AG10803 (cell line): ENCODE data around the gene CDK14.

Experiments
- DNase-seq: peaks from one replicate; pipeline ENCODE4 v3.0.0; 2010; ENCODE audit warnings: low read depth
- H3K4me3 ChIP-seq: 2 replicates; pipeline ENCODE4 v1.5.1; 2011; ENCODE audit warnings: mild to moderate bottlenecking, low read length, control low read depth
- CTCF ChIP-seq: conservative IDR thresholded peaks from 2 replicates; pipeline ENCODE4 v1.5.1; 2011; ENCODE audit warnings: mild to moderate bottlenecking, low read length, control low read depth, inconsistent platforms

CDK14 gene

GRCh38 chr7:90617442-90617841, 21.3 kb downstream of the CDK14 start:
- TF ChIP-seq CTCF = no peak
- no peak for DNase-seq
- H3K4me3 ChIP-seq = no peak overlapping the region

GRCh38 chr7:90618876-90619275, 22.8 kb downstream of the CDK14 start:
- no peak for TF ChIP-seq CTCF

GRCh38 chr7:90621125-90621746, 25.1 kb downstream of the CDK14 start:
- no peak overlapping the region for H3K4me3 ChIP-seq
- no peak for TF ChIP-seq CTCF
- no peak for DNase-seq

More at GRCh38 chr7:90618876-90619275, 22.8 kb downstream of the CDK14 start:
- DNase-seq = no peak
- no peak overlapping the region for H3K4me3 ChIP-seq

GRCh38 chr7:90621747-90622140, 25.6 kb downstream of the CDK14 start:
- DNase-seq = no peak
- TF ChIP-seq CTCF = no peak
- no peak overlapping the region for H3K4me3 ChIP-seq

GRCh38 chr7:90622670-90623069, 26.5 kb downstream of the CDK14 start:
- TF ChIP-seq CTCF = no peak
- DNase-seq = no peak
- no peak overlapping the region for H3K4me3 ChIP-seq

GRCh38 chr7:90624225-90624911, 28.2 kb downstream of the CDK14 start:
- no peak overlapping the region for H3K4me3 ChIP-seq
- no peak for TF ChIP-seq CTCF

GRCh38 chr7:90625051-90625450, 28.9 kb downstream of the CDK14 start:
- no peak for DNase-seq
- H3K4me3 ChIP-seq = no peak overlapping the region
- no peak for TF ChIP-seq CTCF

More at GRCh38 chr7:90624225-90624911, 28.2 kb downstream of the CDK14 start:
- peak; percentile 32 for DNase-seq
